KG1 (cell line): ENCODE data around the gene PDLIM7.
A peak's percentile ranks its signal among the peaks of the same experiment; 100 is the strongest.

Experiments
- DNase-seq: peaks from one replicate; lab custom pipeline; 2025; lab: John Stamatoyannopoulos, UW

The PDLIM7 gene

GRCh38 chr5:177455661-177456590 is 41.5 kb downstream of the PDLIM7 start:
- DNase-seq: peak; percentile 84

- DNase-seq: no peak
Measured at GRCh38 chr5:177455036-177455660, 42.3 kb downstream of the PDLIM7 start.

- peak; percentile 88 for DNase-seq
Measured at GRCh38 chr5:177454397-177455035, 42.9 kb downstream of the PDLIM7 start.

GRCh38 chr5:177453852-177454396 is 43.5 kb downstream of the PDLIM7 start:
- DNase-seq: no peak

GRCh38 chr5:177452688-177453638 is 44.4 kb downstream of the PDLIM7 start:
- no peak for DNase-seq

- no peak for DNase-seq
Measured at GRCh38 chr5:177450667-177451424, 46.6 kb downstream of the PDLIM7 start.

- no peak for DNase-seq
Measured at GRCh38 chr5:177449140-177450061, 48.0 kb downstream of the PDLIM7 start.

GRCh38 chr5:177448244-177448950 is 49.0 kb downstream of the PDLIM7 start:
- DNase-seq: no peak

- no peak for DNase-seq
Measured at GRCh38 chr5:177447611-177448243, 49.7 kb downstream of the PDLIM7 start.

GRCh38 chr5:177447066-177447610 is 50.3 kb downstream of the PDLIM7 start:
- DNase-seq: no peak

GRCh38 chr5:177446200-177447065 is 51.0 kb downstream of the PDLIM7 start, which contains the start of gene PRR7:
Gene PRR7, plus strand, starts transcription at chr5:177446814. Its CDS starts 8,254 bp downstream, at chr5:177455068.
- DNase-seq: peak; percentile 84

- DNase-seq: no peak
Measured at GRCh38 chr5:177445917-177446199, 51.5 kb downstream of the PDLIM7 start.

- DNase-seq: no peak
Measured at GRCh38 chr5:177445052-177445916, 52.1 kb downstream of the PDLIM7 start.

GRCh38 chr5:177444106-177445051 is 53.0 kb downstream of the PDLIM7 start:
- no peak for DNase-seq
